Measurements from ENCODE around the gene FHAD1.
"Not testable (repeated sequence)": the region's sequence is repeated elsewhere in the genome, so short reads cannot be mapped to it uniquely, and the experiment has no call there.

FHAD1 gene

DNA sequence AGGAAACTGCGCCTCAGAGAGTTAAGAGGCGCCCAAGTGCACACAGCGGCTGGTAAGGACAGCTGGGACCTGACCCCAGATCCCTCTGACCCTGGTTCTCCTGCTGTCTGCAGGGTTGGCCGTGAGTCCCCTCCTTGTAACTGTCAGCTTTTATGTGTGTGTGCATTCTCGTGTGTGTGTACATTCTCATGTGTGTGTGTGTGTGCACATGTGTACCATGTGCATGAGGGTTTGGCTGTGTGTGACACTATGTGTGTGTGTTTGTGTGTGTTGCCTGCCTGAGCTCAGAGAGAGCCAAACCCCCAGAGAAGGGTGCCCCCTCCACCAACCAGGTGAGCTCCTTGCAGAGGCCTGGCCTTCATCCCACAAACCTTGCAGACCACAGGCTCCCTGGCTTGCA lies 136.8 kb downstream of the FHAD1 start:
- DNase-seq (ENCODE audit: low read depth) = no peak
- H3K4me3 ChIP-seq (ENCODE audit: low read length) = no peak overlapping the region
- TF ChIP-seq, protein P1, sequence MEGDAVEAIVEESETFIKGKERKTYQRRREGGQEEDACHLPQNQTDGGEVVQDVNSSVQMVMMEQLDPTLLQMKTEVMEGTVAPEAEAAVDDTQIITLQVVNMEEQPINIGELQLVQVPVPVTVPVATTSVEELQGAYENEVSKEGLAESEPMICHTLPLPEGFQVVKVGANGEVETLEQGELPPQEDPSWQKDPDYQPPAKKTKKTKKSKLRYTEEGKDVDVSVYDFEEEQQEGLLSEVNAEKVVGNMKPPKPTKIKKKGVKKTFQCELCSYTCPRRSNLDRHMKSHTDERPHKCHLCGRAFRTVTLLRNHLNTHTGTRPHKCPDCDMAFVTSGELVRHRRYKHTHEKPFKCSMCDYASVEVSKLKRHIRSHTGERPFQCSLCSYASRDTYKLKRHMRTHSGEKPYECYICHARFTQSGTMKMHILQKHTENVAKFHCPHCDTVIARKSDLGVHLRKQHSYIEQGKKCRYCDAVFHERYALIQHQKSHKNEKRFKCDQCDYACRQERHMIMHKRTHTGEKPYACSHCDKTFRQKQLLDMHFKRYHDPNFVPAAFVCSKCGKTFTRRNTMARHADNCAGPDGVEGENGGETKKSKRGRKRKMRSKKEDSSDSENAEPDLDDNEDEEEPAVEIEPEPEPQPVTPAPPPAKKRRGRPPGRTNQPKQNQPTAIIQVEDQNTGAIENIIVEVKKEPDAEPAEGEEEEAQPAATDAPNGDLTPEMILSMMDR (IDR thresholded peaks at IDR 0.05; ENCODE audit: insufficient read depth, low read depth, low read length, missing control alignments) = no peak

- no peak for DNase-seq (ENCODE audit: low read depth)
- H3K4me3 ChIP-seq (ENCODE audit: low read length) = no peak overlapping the region
- TF ChIP-seq, protein P1 (IDR thresholded peaks at IDR 0.05; ENCODE audit: insufficient read depth, low read depth, low read length, missing control alignments) = no peak
Observed at GRCh38 chr1:15384301-15384901, 137.4 kb downstream of the FHAD1 start.

GRCh38 chr1:15385420-15385819 lies 138.4 kb downstream of the FHAD1 start:
- no peak for DNase-seq (ENCODE audit: low read depth)
- H3K4me3 ChIP-seq (ENCODE audit: low read length) = no peak overlapping the region
- TF ChIP-seq, protein P1 (IDR thresholded peaks at IDR 0.05; ENCODE audit: insufficient read depth, low read depth, low read length, missing control alignments) = no peak

- DNase-seq (ENCODE audit: low read depth) = no peak
- H3K4me3 ChIP-seq (ENCODE audit: low read length) = no peak overlapping the region
- TF ChIP-seq, protein P1 (IDR thresholded peaks at IDR 0.05; ENCODE audit: insufficient read depth, low read depth, low read length, missing control alignments) = no peak
Observed at GRCh38 chr1:15386164-15386749, 139.2 kb downstream of the FHAD1 start.

GRCh38 chr1:15388201-15388880 lies 141.3 kb downstream of the FHAD1 start:
- TF ChIP-seq, protein P1 (IDR thresholded peaks at IDR 0.05; ENCODE audit: insufficient read depth, low read depth, low read length, missing control alignments) = no peak
- H3K4me3 ChIP-seq (ENCODE audit: low read length) = no peak overlapping the region
- no peak for DNase-seq (ENCODE audit: low read depth)

GRCh38 chr1:15389828-15390227 lies 142.8 kb downstream of the FHAD1 start:
- H3K4me3 ChIP-seq (ENCODE audit: low read length); DNase-seq (ENCODE audit: low read depth): not testable (repeated sequence)

DNA sequence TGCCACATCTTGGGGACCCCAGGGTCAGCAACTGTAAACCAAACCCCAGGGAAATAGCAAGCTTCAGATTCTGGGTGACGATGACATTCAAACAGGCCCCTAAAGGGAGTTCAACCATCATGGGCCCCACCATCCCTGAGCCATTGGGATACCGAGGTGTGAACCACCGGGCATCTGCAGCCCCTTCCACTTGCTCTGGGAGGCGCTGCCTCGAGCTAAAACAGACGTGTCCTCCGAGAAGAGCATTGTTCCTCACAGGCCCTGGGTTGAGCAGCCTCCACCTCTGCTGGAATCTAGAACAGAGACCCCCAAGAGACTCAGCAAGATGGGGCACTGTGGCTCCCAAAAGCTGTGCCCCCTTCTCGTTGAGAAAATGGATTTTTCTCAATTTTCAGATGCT lies 143.6 kb downstream of the FHAD1 start:
- TF ChIP-seq, protein P1 (IDR thresholded peaks at IDR 0.05; ENCODE audit: insufficient read depth, low read depth, low read length, missing control alignments) = no peak
- H3K4me3 ChIP-seq (ENCODE audit: low read length) = no peak overlapping the region
- DNase-seq (ENCODE audit: low read depth) = no peak
